B cell (primary cell): ENCODE measurements around the gene VAV2. TPM values are rescaled to one million over a fixed set of nuclear protein-coding genes. Genes with fewer than 3 reads are reported as not detected.

ENCODE experiments used
- ATAC-seq: fragments of 200-7000 bp; cut with Tn5 transposase; one replicate; pipeline ENCODE4 v1.10.0; 2021; ENCODE audit warnings: low read depth, mild to moderate bottlenecking, moderate number of reproducible peaks, moderate library complexity
- CTCF ChIA-PET: fragments of 350-600 bp; sonication (Branson Sonifier 250); formaldehyde crosslinking; loops from one replicate; lab custom pipeline; 2021; ENCODE audit warnings: antibody characterized with exemption, inconsistent platforms; lab: Charles Lee
- POLR2A ChIA-PET: fragments of 350-600 bp; sonication (Branson Sonifier 250); formaldehyde crosslinking; loops from one replicate; lab custom pipeline; 2021; ENCODE audit warnings: antibody characterized with exemption; lab: Charles Lee
- DNase-seq: peaks from one replicate; pipeline ENCODE4 v3.0.0; 2013
- H2AFZ ChIP-seq: 2 replicates; pipeline ENCODE4 v1.6.1; 2012; ENCODE audit warnings: mild to moderate bottlenecking, low read depth, low read length; ENCODE audit not compliant: insufficient read depth, poor library complexity, severe bottlenecking
- H3K27ac ChIP-seq, 2 donors: 1 replicate in 1 of 2; 2 replicates in 1 of 2; pipeline ENCODE4 v1.5.1; 2012 to 2013; ENCODE audit warnings: low read length in 2 of 2, mild to moderate bottlenecking in 2 of 2, moderate library complexity in 1 of 2
- H3K27me3 ChIP-seq, 4 experiments: fragments of 200-600 bp in 1 of 4; sonication (generic) in 1 of 4; replicated peaks in 1 of 4; 1 replicate in 2 of 4; 2 replicates in 2 of 4; pipeline versions ENCODE4 v1.6.1 to v1.7.0; 2013 to 2016; ENCODE audit warnings: low read length in 3 of 4, mild to moderate bottlenecking in 2 of 4, mixed read lengths in 1 of 4, moderate library complexity in 1 of 4; ENCODE audit not compliant: insufficient read depth in 4 of 4, control insufficient read depth in 3 of 4; ENCODE audit errors: control extremely low read depth in 1 of 4
- H3K36me3 ChIP-seq, 2 experiments: replicated peaks in 1 of 2; 1 replicate in 1 of 2; 2 replicates in 1 of 2; pipeline versions ENCODE4 v1.6.1 to v1.7.1; 2013; ENCODE audit warnings: low read length in 1 of 2; ENCODE audit not compliant: insufficient read depth in 2 of 2, control insufficient read depth in 1 of 2; ENCODE audit errors: control extremely low read depth in 1 of 2, extremely low read depth in 1 of 2
- H3K4me1 ChIP-seq, 2 donors: fragments of 200-600 bp in 1 of 2; sonication (generic) in 1 of 2; 1 replicate in 1 of 2; 2 replicates in 1 of 2; pipeline versions ENCODE4 v1.5.1 to v1.6.1; 2013 to 2017; ENCODE audit warnings: low read length in 2 of 2; ENCODE audit not compliant: control insufficient read depth in 2 of 2, insufficient read depth in 2 of 2
- H3K4me2 ChIP-seq: replicated peaks from 2 replicates; pipeline ENCODE3; 2012; ENCODE audit warnings: mild to moderate bottlenecking, low read depth, low read length; ENCODE audit not compliant: poor library complexity, severe bottlenecking
- H3K4me3 ChIP-seq, 5 experiments: fragments of 200-600 bp in 1 of 5; sonication (generic) in 1 of 5; 1 replicate in 3 of 5; 2 replicates in 2 of 5; pipeline versions ENCODE4 v1.5.1 to v1.7.0; 2011 to 2016; ENCODE audit warnings: low read length in 4 of 5, mild to moderate bottlenecking in 4 of 5, low read depth in 2 of 5, control low read depth in 1 of 5, moderate library complexity in 1 of 5; ENCODE audit not compliant: insufficient read depth in 1 of 5; ENCODE audit errors: control extremely low read depth in 1 of 5, extremely low read depth in 1 of 5
- H3K79me2 ChIP-seq: fragments of 200-600 bp; sonication (generic); one replicate; pipeline ENCODE4 v1.6.0; 2016; ENCODE audit warnings: low read length; ENCODE audit not compliant: control insufficient read depth, insufficient read depth
- H3K9ac ChIP-seq: fragments of 200-600 bp; sonication (generic); 2 replicates; pipeline ENCODE4 v1.6.1; 2017; ENCODE audit warnings: mild to moderate bottlenecking, low read length, moderate library complexity
- H3K9me3 ChIP-seq, 3 donors: one replicate each; pipeline versions ENCODE4 v1.6.1 to v1.7.1; 2013; ENCODE audit warnings: low read length in 2 of 3; ENCODE audit not compliant: control insufficient read depth in 2 of 3, insufficient read depth in 1 of 3; ENCODE audit errors: control extremely low read depth in 1 of 3
- H4K20me1 ChIP-seq: 2 replicates; pipeline ENCODE4 v1.6.0; 2012; ENCODE audit warnings: mild to moderate bottlenecking, low read length; ENCODE audit not compliant: insufficient read depth, control insufficient read depth, poor library complexity, severe bottlenecking
- H3K27ac Mint-ChIP-seq: one replicate; pipeline ENCODE4 v1.8.0; 2021; ENCODE audit warnings: mixed read lengths
- H3K27me3 Mint-ChIP-seq: one replicate; pipeline ENCODE4 v1.8.0; 2021; ENCODE audit warnings: mixed read lengths
- H3K4me1 Mint-ChIP-seq: one replicate; pipeline ENCODE4 v1.8.0; 2021; ENCODE audit warnings: mixed read lengths
- H3K4me3 Mint-ChIP-seq: one replicate; pipeline ENCODE4 v1.8.0; 2021; ENCODE audit warnings: mixed read lengths
- H3K9me3 Mint-ChIP-seq: one replicate; pipeline ENCODE4 v1.8.0; 2022; ENCODE audit warnings: mixed read lengths; ENCODE audit not compliant: insufficient read depth
- EZH2 ChIP-seq: IDR thresholded peaks from 2 replicates; pipeline ENCODE4 v1.6.1; 2012; ENCODE audit warnings: borderline replicate concordance, low read depth, mild to moderate bottlenecking, moderate library complexity, low read length; ENCODE audit not compliant: insufficient read depth, poor library complexity, severe bottlenecking
- WGBS: methylation state at CpG from one replicate; pipeline ENCODE4 v1.1.5; 2013; ENCODE audit warnings: missing lambda C conversion rate; ENCODE audit not compliant: insufficient coverage; 5-methylcytosine and 5-hydroxymethylcytosine counted together
- intact Hi-C: fragments of 100-400 bp; cut with micrococcal nuclease; formaldehyde crosslinking; loops from one replicate; pipeline ENCODE4 v1.10.0; 2022
- polyA plus RNA-seq: library from polyadenylated mRNA; depleted of rRNA; stranded (reverse); fragments of >200 nt; gene quantifications from 2 replicates; pipeline ENCODE4 v1.2.3, GENCODE V29; 2012
- total RNA-seq, 2 donors: library from RNA; stranded (reverse); fragments of 120-200 nt in 1 of 2; gene quantifications; 1 replicate in 1 of 2; 2 replicates in 1 of 2; pipeline versions ENCODE4 v1.2.3 to v1.2.4, GENCODE V29; 2013 to 2022
- TF ChIP-seq, protein P1 (sequence below): fragments of 200-600 bp; IDR thresholded peaks from one replicate; pipeline ENCODE4 v1.8.0; 2022; ENCODE audit warnings: antibody characterized with exemption, mild to moderate bottlenecking

VAV2 gene
- total and polyA plus RNA-seq, 2 donors (not counting 1 experiment from before 2014, with no cell fraction given), result 34.4 to 128 TPM

- WGBS, result 95% methylated on average over 14 of the region's 14 CpGs
- Histone ChIP-seq H3K79me2 (peaks cover 100% of the 10 kb centered on the region), H3K4me1 (peaks cover 34 to 57% of the 10 kb centered on the region in 2 donors), H3K9ac (peak overlapping the region; percentile 17), H3K9me3 (peaks cover 0 to 9% (median 0%) of the 10 kb centered on the region in 3 donors), H4K20me1 (peaks cover 90% of the 10 kb centered on the region), H3K4me3 (peak overlapping the region in 1 of 5 experiments; percentile 44), H3K27me3 (no peaks in the 10 kb centered on the region), H3K36me3 (peaks cover 0 to 19% of the 10 kb centered on the region in 2 experiments), H3K4me2 (peak overlapping the region; percentile 78), H2AFZ (no peak overlapping the region), H3K27ac (peak overlapping the region; percentile 75 to 83)
- ChIA-PET POLR2A (interaction anchor here (1.5 to 4.2 kb wide), 2 partner anchors 11 to 17 kb away, joined by 4 to 40 read pairs; no protein-coding TSS in a partner anchor), CTCF (interaction anchor here (1.1 to 4.5 kb wide), 3 partner anchors 11 to 163 kb away, joined by 4 to 43 read pairs (median 38); no protein-coding TSS in a partner anchor)
- H3K27me3 Mint-ChIP-seq, result no peaks in the 10 kb centered on the region
- DNase-seq, result no peak
- intact Hi-C loops, result loop anchor here (1.0 to 10.0 kb wide), 3 partner anchors 120 to 158 kb away; partner anchors contain the start of gene BRD3
- peak overlapping the region; percentile 89 for H3K4me3 Mint-ChIP-seq
- H3K9me3 Mint-ChIP-seq, result no peaks in the 10 kb centered on the region
- no peak for ATAC-seq
- TF ChIP-seq, protein P1, sequence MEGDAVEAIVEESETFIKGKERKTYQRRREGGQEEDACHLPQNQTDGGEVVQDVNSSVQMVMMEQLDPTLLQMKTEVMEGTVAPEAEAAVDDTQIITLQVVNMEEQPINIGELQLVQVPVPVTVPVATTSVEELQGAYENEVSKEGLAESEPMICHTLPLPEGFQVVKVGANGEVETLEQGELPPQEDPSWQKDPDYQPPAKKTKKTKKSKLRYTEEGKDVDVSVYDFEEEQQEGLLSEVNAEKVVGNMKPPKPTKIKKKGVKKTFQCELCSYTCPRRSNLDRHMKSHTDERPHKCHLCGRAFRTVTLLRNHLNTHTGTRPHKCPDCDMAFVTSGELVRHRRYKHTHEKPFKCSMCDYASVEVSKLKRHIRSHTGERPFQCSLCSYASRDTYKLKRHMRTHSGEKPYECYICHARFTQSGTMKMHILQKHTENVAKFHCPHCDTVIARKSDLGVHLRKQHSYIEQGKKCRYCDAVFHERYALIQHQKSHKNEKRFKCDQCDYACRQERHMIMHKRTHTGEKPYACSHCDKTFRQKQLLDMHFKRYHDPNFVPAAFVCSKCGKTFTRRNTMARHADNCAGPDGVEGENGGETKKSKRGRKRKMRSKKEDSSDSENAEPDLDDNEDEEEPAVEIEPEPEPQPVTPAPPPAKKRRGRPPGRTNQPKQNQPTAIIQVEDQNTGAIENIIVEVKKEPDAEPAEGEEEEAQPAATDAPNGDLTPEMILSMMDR, result no peak
- TF ChIP-seq EZH2, result no peak
- H3K4me1 Mint-ChIP-seq, result peaks cover 74% of the 10 kb centered on the region
- peak overlapping the region; percentile 97 for H3K27ac Mint-ChIP-seq
These were observed 47.4 kb downstream of the VAV2 start for GRCh38 chr9:133944746-133945135.
